HL-60 (cell line): ENCODE data around the gene COLEC11.

Source experiments
- DNase-seq, 2 experiments: peaks; one replicate each; pipeline ENCODE4 v3.0.0-alpha.2; 2010 to 2020; ENCODE audit warnings: low read depth in 1 of 2, low spot score in 1 of 2
- H3K27ac ChIP-seq: fragments of 250-450 bp; sonication (Bioruptor Pico); replicated peaks from 2 replicates; pipeline ENCODE4 v1.5.1; 2020; ENCODE audit warnings: mild to moderate bottlenecking, moderate library complexity
- H3K27me3 ChIP-seq: fragments of 250-450 bp; sonication (Bioruptor Pico); 2 replicates; pipeline ENCODE4 v1.5.1; 2021; ENCODE audit warnings: mild to moderate bottlenecking, moderate library complexity; ENCODE audit not compliant: insufficient read depth, poor library complexity, severe bottlenecking
- H3K4me3 ChIP-seq: replicated peaks from 2 replicates; pipeline ENCODE4 v1.5.1; 2011; ENCODE audit warnings: mild to moderate bottlenecking, control low read depth, low read length; ENCODE audit not compliant: insufficient read depth
- CTCF ChIP-seq: IDR thresholded peaks from one replicate; pipeline ENCODE4 v1.5.1; 2011; ENCODE audit warnings: low read length, control low read depth, inconsistent platforms; ENCODE audit not compliant: insufficient read depth
- GABPA ChIP-seq: IDR thresholded peaks from 2 replicates; pipeline ENCODE4 v1.6.1; 2012; ENCODE audit warnings: low read depth
- POLR2AphosphoS5 ChIP-seq: IDR thresholded peaks from 2 replicates; pipeline ENCODE4 v1.6.1; 2012; ENCODE audit warnings: low read depth
- REST ChIP-seq: IDR thresholded peaks from 2 replicates; pipeline ENCODE4 v1.6.1; 2012; ENCODE audit warnings: low read depth; ENCODE audit not compliant: insufficient replicate concordance
- SPI1 ChIP-seq: IDR thresholded peaks from 2 replicates; pipeline ENCODE4 v1.6.1; 2012; ENCODE audit warnings: low read depth, mild to moderate bottlenecking, borderline replicate concordance

COLEC11 gene

GRCh38 chr2:3644246-3644525 is 49.3 kb downstream of the COLEC11 start:
- no peaks in the 10 kb centered on the region for H3K27me3 ChIP-seq
- TF ChIP-seq REST (no peak), SPI1 (no peak), CTCF (no peak), GABPA (no peak), POLR2AphosphoS5 (no peak)
- no peak for DNase-seq
- no peak overlapping the region for H3K27ac ChIP-seq
- H3K4me3 ChIP-seq: no peak overlapping the region

DNA sequence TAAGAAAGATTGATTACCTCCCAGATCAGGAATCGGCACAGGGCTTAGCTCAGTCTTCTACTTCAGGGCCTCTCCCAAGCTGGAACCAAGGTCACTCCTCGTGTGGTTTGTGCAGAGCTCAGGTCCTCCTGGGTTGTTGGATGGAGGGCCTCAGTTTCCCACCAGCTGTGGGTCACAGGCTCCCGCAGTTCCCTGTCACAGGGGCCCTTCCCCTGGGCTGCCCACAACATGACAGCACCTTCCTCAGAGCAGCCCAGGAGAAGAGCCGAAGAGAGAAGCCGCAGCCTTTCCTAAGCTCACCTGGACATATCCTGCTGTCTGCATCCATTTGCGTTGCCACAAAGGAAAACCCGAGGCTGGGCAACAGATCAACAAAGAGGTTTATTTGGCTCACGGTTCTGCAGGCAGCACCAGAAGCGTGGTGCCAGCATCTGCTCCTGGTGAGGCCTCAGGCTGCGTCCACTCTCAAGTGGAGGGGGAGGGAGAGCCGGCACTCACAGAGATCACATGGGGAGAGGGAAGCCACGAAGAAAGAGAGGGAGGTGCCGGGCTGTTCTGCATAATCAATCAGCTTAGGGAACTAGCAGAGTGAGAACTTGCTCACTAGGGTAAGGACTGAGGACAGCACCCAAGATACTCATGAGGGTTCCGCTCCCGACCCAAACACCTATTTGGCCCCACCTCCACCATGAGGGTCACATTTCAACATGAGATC is 50.1 kb downstream of the COLEC11 start:
- no peak for DNase-seq
- no peak overlapping the region for H3K27ac ChIP-seq
- no peak overlapping the region for H3K4me3 ChIP-seq
- TF ChIP-seq REST: no peak
- no peaks in the 10 kb centered on the region for H3K27me3 ChIP-seq

DNA sequence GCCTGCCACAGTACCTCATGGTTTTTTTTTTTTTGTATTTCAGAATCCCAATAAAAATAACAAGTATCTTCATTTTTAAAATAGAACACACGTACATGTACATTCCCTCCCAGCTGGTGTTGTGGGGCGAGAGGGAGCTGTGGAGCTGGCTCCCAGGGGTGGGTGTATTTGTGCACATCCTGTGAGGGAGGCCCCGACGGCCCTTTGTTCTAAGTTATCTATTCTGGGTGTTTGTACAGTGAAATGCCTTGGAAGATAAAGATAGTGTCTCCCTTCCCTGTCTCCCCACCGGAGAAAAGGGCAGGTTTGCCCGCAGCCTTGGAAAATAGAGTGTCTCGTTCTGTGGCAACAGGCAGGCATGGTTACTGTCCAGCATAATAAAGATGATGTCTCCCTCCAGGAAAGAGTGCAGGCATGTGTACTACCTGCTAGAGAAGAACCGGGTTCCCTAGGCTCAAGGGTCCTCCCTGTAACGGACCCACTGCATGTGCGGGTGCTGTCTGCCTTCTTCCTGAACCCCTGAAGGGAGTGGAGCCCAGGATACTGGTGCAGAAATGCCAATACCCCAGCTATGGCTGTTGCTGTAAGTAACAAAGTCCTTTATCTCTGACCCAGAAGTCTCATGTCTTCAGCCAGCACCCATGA is 51.0 kb downstream of the COLEC11 start:
- H3K27ac ChIP-seq: no peak overlapping the region
- H3K4me3 ChIP-seq: no peak overlapping the region
- no peak for TF ChIP-seq GABPA
- no peak for TF ChIP-seq SPI1
- no peak for TF ChIP-seq REST
- TF ChIP-seq CTCF: no peak
- TF ChIP-seq POLR2AphosphoS5: no peak
- H3K27me3 ChIP-seq: no peaks in the 10 kb centered on the region
- DNase-seq: no peak
